WTC11 (cell line): ENCODE results near the gene LYVE1. TPM values are rescaled to one million over a fixed set of nuclear protein-coding genes. Genes with fewer than 3 reads are reported as not detected.

Experiments
- ATAC-seq: fragments of 200-7000 bp; cut with Tn5 transposase; 2 replicates; pipeline ENCODE4 v1.10.0; 2021; ENCODE audit warnings: mild to moderate bottlenecking, moderate library complexity
- CTCF ChIA-PET: fragments of 300-600 bp; sonication (Branson Sonifier 250); formaldehyde crosslinking; loops from one replicate; lab custom pipeline; 2021; ENCODE audit warnings: antibody characterized with exemption; lab: Charles Lee
- POLR2A ChIA-PET: fragments of 350-600 bp; sonication (Branson Sonifier 250); formaldehyde crosslinking; loops from one replicate; lab custom pipeline; 2021; ENCODE audit warnings: antibody characterized with exemption; lab: Charles Lee
- DNase-seq: peaks from one replicate; pipeline ENCODE4 v3.0.0; 2021; ENCODE audit warnings: low spot score
- H3K27ac Mint-ChIP-seq: 2 replicates; pipeline ENCODE4 v1.8.0; 2021; ENCODE audit warnings: mixed read lengths
- H3K27me3 Mint-ChIP-seq: 2 replicates; pipeline ENCODE4 v1.8.0; 2021; ENCODE audit warnings: low read depth, mild to moderate bottlenecking, moderate library complexity, mixed read lengths
- H3K36me3 Mint-ChIP-seq: 2 replicates; pipeline ENCODE4 v1.8.0; 2021; ENCODE audit warnings: mixed read lengths
- H3K4me1 Mint-ChIP-seq: 2 replicates; pipeline ENCODE4 v1.8.0; 2022; ENCODE audit warnings: mixed read lengths
- H3K4me3 Mint-ChIP-seq: 2 replicates; pipeline ENCODE4 v1.8.0; 2021; ENCODE audit warnings: mild to moderate bottlenecking, moderate library complexity, mixed read lengths
- H3K9me3 Mint-ChIP-seq: 2 replicates; pipeline ENCODE4 v1.8.0; 2021; ENCODE audit warnings: mixed read lengths
- ATF1 ChIP-seq: sonication (generic); formaldehyde crosslinking; IDR thresholded peaks from 2 replicates; pipeline ENCODE4 v1.8.1; 2023; ENCODE audit warnings: mild to moderate bottlenecking, moderate library complexity, missing genetic modification reagents
- ATF3 ChIP-seq: sonication (generic); formaldehyde crosslinking; conservative IDR thresholded peaks from 2 replicates; pipeline ENCODE4 v1.8.1; 2022; ENCODE audit warnings: mild to moderate bottlenecking, missing genetic modification reagents
- CDX4 ChIP-seq: fragments of 250-450 bp; sonication (Bioruptor Pico); IDR thresholded peaks from 2 replicates; pipeline ENCODE4 v1.9.0; 2021; ENCODE audit warnings: moderate library complexity, mild to moderate bottlenecking, inconsistent platforms, borderline replicate concordance
- CREB1 ChIP-seq: sonication (generic); formaldehyde crosslinking; IDR thresholded peaks from 2 replicates; pipeline ENCODE4 v1.8.0; 2023; ENCODE audit warnings: mild to moderate bottlenecking, missing genetic modification reagents
- CTCF ChIP-seq: fragments of 200-600 bp; IDR thresholded peaks from 2 replicates; pipeline ENCODE4 v1.8.0; 2022; ENCODE audit warnings: antibody characterized with exemption
- FOXP1 ChIP-seq: sonication (generic); formaldehyde crosslinking; IDR thresholded peaks from 2 replicates; pipeline ENCODE4 v1.8.0; 2022; ENCODE audit warnings: missing genetic modification reagents, mild to moderate bottlenecking, moderate library complexity, borderline replicate concordance
- GABPB1 ChIP-seq: sonication (generic); formaldehyde crosslinking; IDR thresholded peaks from 2 replicates; pipeline ENCODE4 v1.8.1; 2023; ENCODE audit warnings: mild to moderate bottlenecking, missing genetic modification reagents
- IRF1 ChIP-seq: sonication (generic); formaldehyde crosslinking; IDR thresholded peaks from 2 replicates; pipeline ENCODE4 v1.8.0; 2023; ENCODE audit warnings: missing genetic modification reagents
- JUN ChIP-seq: sonication (generic); formaldehyde crosslinking; IDR thresholded peaks from 2 replicates; pipeline ENCODE4 v1.8.0; 2023; ENCODE audit warnings: mild to moderate bottlenecking, missing genetic modification reagents
- MAX ChIP-seq: sonication (generic); formaldehyde crosslinking; IDR thresholded peaks from 2 replicates; pipeline ENCODE4 v1.8.0; 2022; ENCODE audit warnings: mild to moderate bottlenecking, missing genetic modification reagents
- MYBL2 ChIP-seq: sonication (generic); formaldehyde crosslinking; IDR thresholded peaks from 2 replicates; pipeline ENCODE4 v1.8.1; 2023; ENCODE audit warnings: mild to moderate bottlenecking, moderate library complexity, missing genetic modification reagents
- NFYB ChIP-seq: sonication (generic); formaldehyde crosslinking; conservative IDR thresholded peaks from 2 replicates; pipeline ENCODE4 v1.8.0; 2022; ENCODE audit warnings: low read depth, missing genetic modification reagents
- NR2C2 ChIP-seq: sonication (generic); formaldehyde crosslinking; IDR thresholded peaks from 2 replicates; pipeline ENCODE4 v1.8.0; 2022; ENCODE audit warnings: mild to moderate bottlenecking, missing genetic modification reagents
- NR3C1 ChIP-seq: sonication (generic); formaldehyde crosslinking; conservative IDR thresholded peaks from 2 replicates; pipeline ENCODE4 v1.8.1; 2023; ENCODE audit warnings: low read depth, mild to moderate bottlenecking, missing genetic modification reagents
- TEAD4 ChIP-seq: sonication (generic); formaldehyde crosslinking; IDR thresholded peaks from 2 replicates; pipeline ENCODE4 v1.8.0; 2022; ENCODE audit warnings: mild to moderate bottlenecking, missing genetic modification reagents
- USF2 ChIP-seq: sonication (generic); formaldehyde crosslinking; IDR thresholded peaks from 2 replicates; pipeline ENCODE4 v1.8.1; 2023; ENCODE audit warnings: mild to moderate bottlenecking, missing genetic modification reagents, moderate library complexity
- ZBTB43 ChIP-seq: sonication (generic); formaldehyde crosslinking; IDR thresholded peaks from 2 replicates; pipeline ENCODE4 v1.8.1; 2023; ENCODE audit warnings: mild to moderate bottlenecking, missing genetic modification reagents
- ZMAT4 ChIP-seq: fragments of 250-450 bp; sonication (Bioruptor Pico); IDR thresholded peaks from 2 replicates; pipeline ENCODE4 v1.9.0; 2021; ENCODE audit warnings: mild to moderate bottlenecking
- ZNF232 ChIP-seq: sonication (generic); formaldehyde crosslinking; IDR thresholded peaks from 2 replicates; pipeline ENCODE4 v1.8.0; 2022; ENCODE audit warnings: mild to moderate bottlenecking, missing genetic modification reagents
- ZNF512 ChIP-seq: sonication (generic); formaldehyde crosslinking; IDR thresholded peaks from 2 replicates; pipeline ENCODE4 v1.8.1; 2022; ENCODE audit warnings: missing genetic modification reagents, borderline replicate concordance
- ZNF671 ChIP-seq: fragments of 250-450 bp; sonication (Bioruptor Pico); IDR thresholded peaks from 2 replicates; pipeline ENCODE4 v1.8.0; 2021; ENCODE audit warnings: mild to moderate bottlenecking
- total RNA-seq: library from RNA; stranded (reverse); gene quantifications from 3 replicates; pipeline ENCODE4 v1.2.3, GENCODE V29; 2021

LYVE1 gene
- total RNA-seq, 1 experiment from 2014 or later: 0.24 TPM

- Mint-ChIP-seq H3K4me3 (no peak overlapping the region), H3K27ac (0 out of 2 replicates have a peak overlapping the region, but pooled peaks have one; percentile 20)
These were observed 35.9 kb upstream of the LYVE1 start for GRCh38 chr11:10604340-10604748.

GRCh38 chr11:10603721-10604297, 35.3 kb upstream of the LYVE1 start:
- no peak for ATAC-seq
- CTCF ChIA-PET: interaction anchor here (1.4 kb wide), 1 partner anchor 10 kb away, joined by 3 read pairs; no protein-coding TSS in a partner anchor

More at GRCh38 chr11:10604340-10604748, 35.9 kb upstream of the LYVE1 start:
- H3K27me3 Mint-ChIP-seq: no peaks in the 10 kb centered on the region
- TF ChIP-seq JUN (no peak), GABPB1 (CRISPR knock-in tag) (peak; percentile 34; the same call in 1 of the 2 replicates)
- ATAC-seq: no peak
- H3K4me1 Mint-ChIP-seq: peaks cover 19% of the 10 kb centered on the region
- CTCF ChIA-PET: interaction anchor here (1.6 to 2.4 kb wide), 2 partner anchors 20 to 153 kb away, joined by 5 to 10 read pairs; no protein-coding TSS in a partner anchor
- H3K9me3 Mint-ChIP-seq: no peaks in the 10 kb centered on the region
- POLR2A ChIA-PET: no interaction called here
- no peak for DNase-seq
- H3K36me3 Mint-ChIP-seq: no peaks in the 10 kb centered on the region

More at GRCh38 chr11:10603721-10604297, 35.3 kb upstream of the LYVE1 start:
- POLR2A ChIA-PET: no interaction called here
- no peaks in the 10 kb centered on the region for H3K9me3 Mint-ChIP-seq
- DNase-seq: no peak
- H3K36me3 Mint-ChIP-seq: no peaks in the 10 kb centered on the region
- H3K4me3 Mint-ChIP-seq: no peak overlapping the region
- H3K27me3 Mint-ChIP-seq: no peaks in the 10 kb centered on the region
- H3K27ac Mint-ChIP-seq: no peak overlapping the region
- peaks cover 19% of the 10 kb centered on the region for H3K4me1 Mint-ChIP-seq
- TF ChIP-seq ATF1: no peak
- TF ChIP-seq ATF3 (CRISPR knock-in tag): no peak
- no peak for TF ChIP-seq USF2 (CRISPR knock-in tag)
- no peak for TF ChIP-seq ZNF232
- TF ChIP-seq NFYB (CRISPR knock-in tag): no peak
- TF ChIP-seq CDX4 (CRISPR knock-in tag): no peak
- no peak for TF ChIP-seq NR3C1 (CRISPR knock-in tag)
- no peak for TF ChIP-seq FOXP1 (CRISPR knock-in tag)
- no peak for TF ChIP-seq NR2C2
- no peak for TF ChIP-seq CREB1 (CRISPR knock-in tag)
- TF ChIP-seq ZBTB43 (CRISPR knock-in tag): no peak
- TF ChIP-seq IRF1: no peak
- TF ChIP-seq TEAD4: no peak
- TF ChIP-seq MYBL2 (CRISPR knock-in tag): no peak
- no peak for TF ChIP-seq ZMAT4 (CRISPR knock-in tag)
- no peak for TF ChIP-seq ZNF671 (CRISPR knock-in tag)
- TF ChIP-seq MAX (CRISPR knock-in tag): no peak
- TF ChIP-seq ZNF512 (CRISPR knock-in tag): no peak
- TF ChIP-seq CTCF: no peak
